Measurements from ENCODE around the gene MICAL3. TPM values are rescaled to one million over a fixed set of nuclear protein-coding genes. Genes with fewer than 3 reads are reported as not detected.

Gene MICAL3
- total and polyA plus RNA-seq, 3 donors from 2014 or later, result 103 to 106 (median 104) TPM

- H3K36me3 ChIP-seq (ENCODE audit: low read depth, missing control alignments), result no peaks in the 10 kb centered on the region
- H3K9me3 ChIP-seq, result no peaks in the 10 kb centered on the region
- 68 to 79% methylated on average over 5 of the region's 5 CpGs for WGBS, 2 donors
- no peak overlapping the region for H3K4me3 ChIP-seq
- DNase-seq, result peak; percentile 75
- TF ChIP-seq CTCF (IDR thresholded peaks at IDR 0.05) (no peak), POLR2A (IDR thresholded peaks at IDR 0.05) (no peak)
- no peaks in the 10 kb centered on the region for H3K27me3 ChIP-seq
- intact Hi-C loops (cut with DNase I; ENCODE audit: low total_unique reads), result no loop called here
- no peak overlapping the region for H3K27ac ChIP-seq
- peaks cover 8% of the 10 kb centered on the region for H3K4me1 ChIP-seq
These were observed 158.2 kb downstream of the MICAL3 start for GRCh38 chr22:17866127-17866526.

- TF ChIP-seq CTCF (IDR thresholded peaks at IDR 0.05) (no peak), POLR2A (IDR thresholded peaks at IDR 0.05) (no peak)
- no peaks in the 10 kb centered on the region for H3K36me3 ChIP-seq (ENCODE audit: low read depth, missing control alignments)
- DNase-seq, result no peak
- 92 to 93% methylated on average over 19 to 23 of the region's 23 CpGs for WGBS, 2 donors
- peaks cover 8% of the 10 kb centered on the region for H3K4me1 ChIP-seq
- intact Hi-C loops (cut with DNase I; ENCODE audit: low total_unique reads), result no loop called here
- no peak overlapping the region for H3K4me3 ChIP-seq
- no peaks in the 10 kb centered on the region for H3K9me3 ChIP-seq
- H3K27ac ChIP-seq, result no peak overlapping the region
- no peaks in the 10 kb centered on the region for H3K27me3 ChIP-seq
These were observed 158.9 kb downstream of the MICAL3 start for GRCh38 chr22:17865183-17866055.

- 91 to 97% methylated on average over 10 to 27 of the region's 27 CpGs for WGBS, 2 donors
- Histone ChIP-seq H3K9me3 (no peaks in the 10 kb centered on the region), H3K4me1 (peaks cover 8% of the 10 kb centered on the region), H3K36me3 (ENCODE audit: low read depth, missing control alignments) (no peaks in the 10 kb centered on the region), H3K27ac (no peak overlapping the region), H3K4me3 (no peak overlapping the region), H3K27me3 (no peaks in the 10 kb centered on the region)
- DNase-seq, result no peak
- TF ChIP-seq CTCF (IDR thresholded peaks at IDR 0.05), result no peak
- TF ChIP-seq POLR2A (IDR thresholded peaks at IDR 0.05), result no peak
- intact Hi-C loops (cut with DNase I; ENCODE audit: low total_unique reads), result no loop called here
These were observed 159.8 kb downstream of the MICAL3 start for GRCh38 chr22:17864398-17865182.

GRCh38 chr22:17862646-17863181, 161.6 kb downstream of the MICAL3 start:
- 90% methylated on average over 9 of the region's 9 CpGs for WGBS, 2 donors
- Histone ChIP-seq H3K4me1 (peaks cover 8% of the 10 kb centered on the region), H3K27me3 (no peaks in the 10 kb centered on the region), H3K36me3 (ENCODE audit: low read depth, missing control alignments) (no peaks in the 10 kb centered on the region), H3K4me3 (no peak overlapping the region), H3K27ac (no peak overlapping the region), H3K9me3 (no peaks in the 10 kb centered on the region)
- intact Hi-C loops (cut with DNase I; ENCODE audit: low total_unique reads), result no loop called here
- DNase-seq, result no peak
- TF ChIP-seq CTCF (IDR thresholded peaks at IDR 0.05) (no peak), POLR2A (IDR thresholded peaks at IDR 0.05) (no peak)

Measured in testis (tissue), 3 donors.